T-cell (primary cell): ENCODE data around the gene STAB2. TPM values are rescaled to one million over a fixed set of nuclear protein-coding genes. Genes with fewer than 3 reads are reported as not detected.

ENCODE experiments used
- ATAC-seq, 4 experiments: fragments of 200-7000 bp in 3 of 4; fragments of 150-1000 bp in 1 of 4; cut with Tn5 transposase; replicated peaks in 1 of 4; 1 replicate in 3 of 4; 2 replicates in 1 of 4; pipeline ENCODE4 v1.10.0; 2021; ENCODE audit warnings: moderate library complexity in 3 of 4, mild to moderate bottlenecking in 2 of 4, moderate number of reproducible peaks in 1 of 4
- CTCF ChIA-PET, 2 donors: fragments of 300-600 bp; sonication (Branson Sonifier 250); formaldehyde crosslinking; loops; one replicate each; lab custom pipeline; 2022; ENCODE audit warnings: antibody characterized with exemption in 2 of 2; lab: Charles Lee
- POLR2A ChIA-PET, 2 donors: fragments of 300-600 bp; sonication (Branson Sonifier 250); formaldehyde crosslinking; loops; one replicate each; lab custom pipeline; 2022; ENCODE audit warnings: antibody characterized with exemption in 2 of 2; lab: Charles Lee
- DNase-seq, 35 experiments: peaks; one replicate each; pipeline versions ENCODE4 v3.0.0 to v3.0.0-alpha.2; 2013 to 2023
- H3K27ac ChIP-seq: one replicate; pipeline ENCODE4 v1.5.1; 2013; ENCODE audit warnings: low read length
- H3K27me3 ChIP-seq, 2 experiments: replicated peaks in 1 of 2; 1 replicate in 1 of 2; 2 replicates in 1 of 2; pipeline versions ENCODE4 v1.6.1 to v1.7.0; 2013; ENCODE audit warnings: low read length in 1 of 2, mixed read lengths in 1 of 2; ENCODE audit not compliant: control insufficient read depth in 2 of 2, insufficient read depth in 2 of 2; ENCODE audit errors: extremely low read depth in 1 of 2
- H3K36me3 ChIP-seq, 2 donors: 1 replicate in 1 of 2; 2 replicates in 1 of 2; pipeline versions ENCODE4 v1.6.1 to v1.7.0; 2013; ENCODE audit warnings: low read length in 1 of 2; ENCODE audit not compliant: control insufficient read depth in 2 of 2, insufficient read depth in 1 of 2; ENCODE audit errors: extremely low read depth in 1 of 2
- H3K4me1 ChIP-seq, 2 experiments: 1 replicate in 1 of 2; 2 replicates in 1 of 2; pipeline versions ENCODE4 v1.6.1 to v1.7.0; 2013; ENCODE audit warnings: low read length in 2 of 2, mixed read lengths in 1 of 2; ENCODE audit not compliant: insufficient read depth in 2 of 2, control insufficient read depth in 1 of 2; ENCODE audit errors: extremely low read depth in 1 of 2
- H3K4me3 ChIP-seq, 2 donors: 1 replicate in 1 of 2; 2 replicates in 1 of 2; pipeline versions ENCODE4 v1.5.1 to v1.7.0; 2013; ENCODE audit warnings: mild to moderate bottlenecking in 2 of 2, low read length in 1 of 2, moderate library complexity in 1 of 2; ENCODE audit not compliant: control insufficient read depth in 1 of 2; ENCODE audit errors: extremely low read depth in 1 of 2
- H3K9me3 ChIP-seq: 2 replicates; pipeline ENCODE4 v1.7.0; 2013
- H3K27ac Mint-ChIP-seq, 2 donors: one replicate each; pipeline ENCODE4 v1.8.0; 2020 to 2021; ENCODE audit warnings: mild to moderate bottlenecking in 2 of 2, mixed read lengths in 2 of 2
- H3K27me3 Mint-ChIP-seq, 2 donors: one replicate each; pipeline ENCODE4 v1.8.0; 2021 to 2022; ENCODE audit warnings: mixed read lengths in 2 of 2
- H3K36me3 Mint-ChIP-seq: one replicate; pipeline ENCODE4 v1.8.0; 2021; ENCODE audit warnings: mixed read lengths
- H3K4me1 Mint-ChIP-seq, 3 donors: one replicate each; pipeline ENCODE4 v1.8.0; 2020 to 2022; ENCODE audit warnings: mixed read lengths in 3 of 3, mild to moderate bottlenecking in 1 of 3
- H3K4me3 Mint-ChIP-seq, 3 donors: one replicate each; pipeline ENCODE4 v1.8.0; 2020 to 2022; ENCODE audit warnings: mild to moderate bottlenecking in 3 of 3, mixed read lengths in 3 of 3, moderate library complexity in 3 of 3
- H3K9me3 Mint-ChIP-seq, 3 donors: one replicate each; pipeline ENCODE4 v1.8.0; 2020 to 2022; ENCODE audit warnings: mixed read lengths in 3 of 3
- WGBS: methylation state at CpG from one replicate; pipeline ENCODE4 v1.1.5; 2013; ENCODE audit warnings: missing lambda C conversion rate; ENCODE audit not compliant: insufficient coverage; 5-methylcytosine and 5-hydroxymethylcytosine counted together
- total RNA-seq, 35 experiments: library from RNA in 6 of 35; stranded (reverse) in 6 of 35; fragments of 120-200 nt in 1 of 35; gene quantifications; one replicate each; pipeline versions ENCODE4 v1.2.1 to v1.2.4 and lab custom pipeline; 2013 to 2026

STAB2 gene
- total RNA-seq, 5 donors from 2014 or later (not counting 1 experiment from before 2014, with no cell fraction given), result not detected

DNA sequence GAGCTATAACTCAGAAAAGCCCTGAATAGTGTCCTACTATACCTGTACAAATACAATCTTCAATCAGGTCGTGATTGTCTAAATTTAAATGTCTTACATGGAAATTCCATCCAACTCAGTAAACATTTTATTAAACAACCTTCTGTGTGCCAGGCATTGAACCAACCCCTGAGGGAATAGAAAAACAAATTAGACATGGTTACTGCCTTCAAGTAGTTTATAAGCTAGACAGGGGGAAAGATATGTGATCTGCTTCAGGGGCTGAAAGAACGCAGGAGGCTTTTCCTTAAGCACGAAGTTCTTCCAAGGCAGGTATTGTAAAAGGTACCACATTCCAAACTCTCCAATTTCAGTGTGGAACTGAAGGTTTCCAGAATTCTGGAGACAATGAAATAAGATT, 39.7 kb upstream of the STAB2 start:
- ATAC-seq (no peak), DNase-seq (no peak)
- H3K9me3 ChIP-seq, result no peaks in the 10 kb centered on the region
- H3K27ac ChIP-seq, result no peak overlapping the region
- no peak overlapping the region for H3K4me3 ChIP-seq
- peaks cover 5 to 9% of the 10 kb centered on the region in 2 donors for H3K27me3 Mint-ChIP-seq
- H3K4me1 Mint-ChIP-seq, result peaks cover 0 to 6% (median 4%) of the 10 kb centered on the region in 3 donors
- no CpG with 5 or more reads among the region's 3 CpGs for WGBS
- H3K27ac Mint-ChIP-seq, result no peak overlapping the region
- H3K36me3 Mint-ChIP-seq, result no peaks in the 10 kb centered on the region
- H3K27me3 ChIP-seq, result peaks cover 0 to 2% of the 10 kb centered on the region in 2 experiments
- H3K36me3 ChIP-seq, result no peaks in the 10 kb centered on the region
- H3K4me3 Mint-ChIP-seq, result no peak overlapping the region
- H3K4me1 ChIP-seq, result no peaks in the 10 kb centered on the region
- POLR2A ChIA-PET, result no interaction called here
- CTCF ChIA-PET, result interaction anchor here (0.5 to 3.3 kb wide), 10 partner anchors 51 to 665 kb away, joined by 3 to 33 read pairs (median 6); partner anchors contain the start of gene C12orf42 (in 1 of the 2)
- H3K9me3 Mint-ChIP-seq, result no peaks in the 10 kb centered on the region

GRCh38 chr12:103547929-103548328, 39.1 kb upstream of the STAB2 start:
- POLR2A ChIA-PET, result no interaction called here
- no peak overlapping the region for H3K4me3 ChIP-seq
- Mint-ChIP-seq H3K36me3 (no peaks in the 10 kb centered on the region), H3K4me1 (peaks cover 0 to 6% (median 4%) of the 10 kb centered on the region in 3 donors), H3K27me3 (peaks cover 10 to 12% of the 10 kb centered on the region in 2 donors), H3K27ac (no peak overlapping the region), H3K9me3 (no peaks in the 10 kb centered on the region), H3K4me3 (no peak overlapping the region)
- no peaks in the 10 kb centered on the region for H3K36me3 ChIP-seq
- H3K27me3 ChIP-seq, result peaks cover 0 to 2% of the 10 kb centered on the region in 2 experiments
- H3K9me3 ChIP-seq, result no peaks in the 10 kb centered on the region
- ATAC-seq (no peak), DNase-seq (no peak)
- no peak overlapping the region for H3K27ac ChIP-seq
- CTCF ChIA-PET, result interaction anchor here (0.5 to 3.3 kb wide), 18 partner anchors 11 to 1607 kb away, joined by 3 to 33 read pairs (median 4); partner anchors contain the start of gene C12orf42 (in 1 of the 2)
- no CpG with 5 or more reads among the region's 6 CpGs for WGBS
- no peaks in the 10 kb centered on the region for H3K4me1 ChIP-seq

DNA sequence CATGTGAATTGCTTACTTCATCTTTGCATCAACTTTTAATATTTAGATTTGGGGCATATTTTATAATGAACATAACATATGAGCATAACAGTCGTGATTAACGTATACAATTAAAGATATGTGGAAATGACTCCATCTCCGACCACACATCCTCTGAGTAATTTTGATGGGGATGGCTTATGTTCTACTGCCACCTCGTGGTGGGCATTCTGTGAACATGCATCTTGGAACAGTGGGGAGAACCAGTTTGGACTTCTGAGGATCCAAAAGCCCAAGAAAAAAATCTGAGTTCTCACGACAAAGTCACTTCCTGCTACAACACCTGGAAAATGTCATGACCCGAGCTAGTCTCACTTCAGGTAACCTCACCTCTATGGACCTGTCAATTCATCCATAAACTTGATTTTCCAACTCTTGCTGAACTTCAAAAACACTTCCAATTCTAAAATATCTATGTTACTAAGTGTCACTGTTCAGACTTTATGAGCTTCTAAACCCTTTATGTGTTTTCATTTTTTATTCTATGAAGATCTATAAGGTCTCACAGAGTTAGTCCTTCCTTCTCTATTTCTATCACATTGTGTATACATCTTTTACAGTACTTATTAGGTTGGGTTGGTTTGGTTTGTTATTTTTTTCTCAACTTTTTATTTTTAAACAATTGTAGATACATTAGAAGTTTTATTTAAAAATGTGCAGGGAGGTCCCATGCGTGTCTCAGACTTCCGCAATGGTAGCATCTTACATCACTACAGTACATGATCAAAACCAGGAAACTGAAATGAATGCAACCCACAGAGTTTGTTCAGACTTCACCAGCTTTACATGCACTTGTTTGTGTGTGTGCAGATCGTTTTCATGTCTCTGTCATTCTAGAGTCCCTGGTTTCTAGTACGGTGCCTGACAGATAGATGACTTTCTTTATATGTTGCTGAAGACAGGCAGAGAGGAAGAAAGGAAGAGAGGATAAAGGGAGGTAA, 38.2 kb upstream of the STAB2 start:
- Mint-ChIP-seq H3K36me3 (no peaks in the 10 kb centered on the region), H3K4me3 (no peak overlapping the region), H3K27me3 (peaks cover 15 to 19% of the 10 kb centered on the region in 2 donors), H3K27ac (no peak overlapping the region), H3K4me1 (peaks cover 0 to 6% (median 4%) of the 10 kb centered on the region in 3 donors), H3K9me3 (no peaks in the 10 kb centered on the region)
- peak; percentile 52 to 65 (median 57) for ATAC-seq
- Histone ChIP-seq H3K9me3 (no peaks in the 10 kb centered on the region), H3K4me3 (no peak overlapping the region), H3K27me3 (peaks cover 0 to 2% of the 10 kb centered on the region in 2 experiments), H3K36me3 (no peaks in the 10 kb centered on the region), H3K27ac (no peak overlapping the region), H3K4me1 (no peaks in the 10 kb centered on the region)
- peak; percentile 10 to 82 (median 58) for DNase-seq
- CTCF ChIA-PET, result interaction anchor here (0.6 to 3.3 kb wide), 17 partner anchors 12 to 1608 kb away, joined by 3 to 33 read pairs (median 5); partner anchors contain the start of gene C12orf42 (in 1 of the 2)
- POLR2A ChIA-PET, result no interaction called here
- 8% methylated on average over 2 of the region's 10 CpGs for whole genome bisulfite sequencing

DNA sequence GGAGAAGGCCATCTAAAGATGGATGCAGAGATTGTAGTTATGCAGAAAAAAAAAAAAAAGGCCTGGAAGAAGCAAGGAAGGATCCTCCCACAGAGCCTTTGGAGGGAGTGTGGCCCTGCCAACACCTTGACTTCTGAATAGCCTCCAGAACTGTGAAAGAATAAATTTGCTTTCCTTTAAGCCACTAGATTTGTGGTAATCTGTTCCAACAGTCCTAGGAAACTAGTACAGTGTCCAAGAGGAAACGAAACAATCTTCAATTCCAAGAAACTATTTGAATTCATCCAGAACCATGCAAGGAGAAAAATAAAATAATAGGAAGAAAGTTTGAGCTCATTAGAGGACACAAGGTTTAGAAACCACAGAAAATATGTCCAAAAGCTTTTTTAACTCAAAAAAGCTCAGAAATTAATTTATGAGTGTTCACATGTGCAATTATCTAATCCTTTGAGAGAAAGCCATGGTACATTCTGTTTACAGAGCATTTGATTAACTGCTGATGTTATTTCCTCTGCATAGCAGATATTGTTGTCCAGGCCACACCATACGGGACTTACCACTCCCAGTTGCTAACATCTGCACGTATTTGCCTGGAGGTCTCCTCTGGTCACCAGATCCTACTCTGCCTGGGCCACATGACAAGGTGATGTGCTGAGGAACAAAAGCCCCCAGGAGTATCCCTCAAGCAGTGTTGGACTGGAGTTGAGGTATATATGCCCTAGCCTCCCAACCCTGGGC, 30.0 kb upstream of the STAB2 start:
- Histone ChIP-seq H3K9me3 (no peaks in the 10 kb centered on the region), H3K27me3 (no peaks in the 10 kb centered on the region), H3K36me3 (no peaks in the 10 kb centered on the region), H3K27ac (no peak overlapping the region), H3K4me3 (no peak overlapping the region), H3K4me1 (no peaks in the 10 kb centered on the region)
- Mint-ChIP-seq H3K4me3 (no peak overlapping the region), H3K27ac (no peak overlapping the region), H3K27me3 (peaks cover 21 to 50% of the 10 kb centered on the region in 2 donors), H3K9me3 (no peaks in the 10 kb centered on the region), H3K36me3 (no peaks in the 10 kb centered on the region), H3K4me1 (no peaks in the 10 kb centered on the region)
- DNase-seq (no peak), ATAC-seq (no peak)
- POLR2A ChIA-PET, result no interaction called here
- WGBS, result 69% methylated on average over 2 of the region's 3 CpGs
- CTCF ChIA-PET, result no interaction called here

DNA sequence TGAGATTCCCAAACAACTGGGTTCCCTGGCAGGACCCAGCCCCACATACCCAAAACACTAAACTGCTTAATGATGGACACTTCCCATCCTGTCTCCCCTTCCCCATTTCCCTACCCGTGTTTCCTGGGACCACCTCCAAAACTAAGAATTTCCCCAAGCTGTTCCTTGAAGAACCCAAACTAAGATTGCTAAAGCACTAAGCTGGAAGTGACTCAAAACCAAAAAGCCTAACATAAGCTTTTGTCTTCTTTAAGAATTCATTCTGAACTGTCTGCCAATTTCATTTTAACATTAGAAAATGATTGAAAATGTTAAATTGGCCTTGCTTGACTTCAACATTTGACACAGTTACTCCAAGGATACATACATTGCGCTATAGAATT, 29.5 kb upstream of the STAB2 start:
- no peaks in the 10 kb centered on the region for H3K9me3 ChIP-seq
- H3K4me3 ChIP-seq, result no peak overlapping the region
- Mint-ChIP-seq H3K4me3 (no peak overlapping the region), H3K36me3 (no peaks in the 10 kb centered on the region), H3K27me3 (peaks cover 18 to 54% of the 10 kb centered on the region in 2 donors), H3K4me1 (no peaks in the 10 kb centered on the region), H3K9me3 (no peaks in the 10 kb centered on the region), H3K27ac (no peak overlapping the region)
- no peaks in the 10 kb centered on the region for H3K27me3 ChIP-seq
- no peaks in the 10 kb centered on the region for H3K36me3 ChIP-seq
- DNase-seq (no peak), ATAC-seq (no peak)
- no peak overlapping the region for H3K27ac ChIP-seq
- H3K4me1 ChIP-seq, result no peaks in the 10 kb centered on the region
- 86% methylated on average over 2 of the region's 2 CpGs for WGBS
- POLR2A ChIA-PET, result no interaction called here
- CTCF ChIA-PET, result interaction anchor here in 1 of 2 donors (0.7 kb wide), 1 partner anchor 394 kb away, joined by 3 read pairs; no protein-coding TSS in a partner anchor

DNA sequence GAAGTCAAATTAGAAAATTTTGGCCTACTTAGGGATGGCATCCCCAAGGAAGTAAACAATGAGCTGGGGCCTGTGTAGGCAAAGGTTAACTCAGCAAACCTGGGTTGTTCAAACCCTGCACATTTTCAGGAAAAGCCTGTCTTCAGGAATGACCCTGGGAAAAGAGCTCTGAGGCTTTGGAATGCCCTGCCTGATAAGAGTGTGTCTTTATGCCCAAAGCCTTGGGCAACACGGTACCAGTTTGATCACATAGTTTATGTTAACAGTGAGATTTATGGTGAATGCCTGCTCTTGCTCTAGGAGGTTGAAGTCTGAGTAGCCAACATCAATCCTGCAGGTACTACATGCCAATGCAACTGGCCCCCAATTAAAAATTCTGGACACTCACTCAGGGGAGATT, 28.2 kb upstream of the STAB2 start:
- ChIA-PET CTCF (no interaction called here), POLR2A (no interaction called here)
- H3K36me3 Mint-ChIP-seq, result no peaks in the 10 kb centered on the region
- no peak overlapping the region for H3K27ac Mint-ChIP-seq
- no peak overlapping the region for H3K4me3 Mint-ChIP-seq
- no peaks in the 10 kb centered on the region for H3K9me3 Mint-ChIP-seq
- ATAC-seq (no peak), DNase-seq (no peak)
- H3K4me3 ChIP-seq, result no peak overlapping the region
- H3K4me1 ChIP-seq, result no peaks in the 10 kb centered on the region
- H3K36me3 ChIP-seq, result no peaks in the 10 kb centered on the region
- no peaks in the 10 kb centered on the region for H3K4me1 Mint-ChIP-seq
- H3K27me3 Mint-ChIP-seq, result peaks cover 16 to 52% of the 10 kb centered on the region in 2 donors
- no peaks in the 10 kb centered on the region for H3K9me3 ChIP-seq
- no CpG with 5 or more reads among the region's 1 CpG for whole genome bisulfite sequencing
- H3K27ac ChIP-seq, result no peak overlapping the region
- H3K27me3 ChIP-seq, result peaks cover 0 to 4% of the 10 kb centered on the region in 2 experiments
